Placental pericyte (primary cell): ENCODE results near the gene CDK6. TPM values are rescaled to one million over a fixed set of nuclear protein-coding genes. Genes with fewer than 3 reads are reported as not detected.

ENCODE experiments used
- small RNA-seq: library from RNA; depleted of rRNA; stranded (forward); fragments of <200 nt; gene quantifications from one replicate; pipeline ENCODE3, GENCODE V24; 2012; ENCODE audit warnings: low replicate concordance
- total RNA-seq: library from RNA; depleted of rRNA; stranded (reverse); fragments of >200 nt; gene quantifications from 2 replicates; pipeline ENCODE4 v1.2.3, GENCODE V29; 2012

The CDK6 gene
- total RNA-seq, result 18.2 and 90.2 TPM in 2 replicates

DNA sequence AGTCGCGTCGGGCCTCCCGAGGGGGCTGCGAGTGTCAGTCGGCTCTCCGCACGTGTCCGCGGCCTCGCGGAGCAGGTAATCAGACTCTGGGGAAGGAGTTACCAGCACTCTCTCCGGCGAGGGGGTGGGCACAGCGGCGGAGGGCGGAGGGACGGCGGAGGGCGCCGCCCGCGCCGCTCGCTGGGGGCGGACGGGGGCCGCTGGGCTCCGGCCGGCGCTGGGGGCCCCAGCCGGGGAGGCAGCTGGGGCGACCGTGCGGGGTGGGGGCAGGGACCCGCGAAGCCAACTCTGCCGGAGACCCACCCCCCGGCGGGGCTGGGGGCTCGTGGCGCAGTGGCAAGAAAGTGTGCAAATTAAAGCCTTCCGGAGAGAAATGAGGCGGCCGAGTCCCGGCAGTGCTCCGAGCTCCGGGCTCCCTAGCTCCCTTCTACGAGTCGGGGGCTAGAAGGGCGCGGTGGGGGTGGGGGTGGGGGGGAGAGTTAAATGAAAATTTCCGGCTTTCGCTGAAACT, at the start of gene CDK6:
TSS of gene CDK6 (minus strand) at position 85 of the 511 bp plus-strand sequence. CDS start 3,250 bp downstream, outside the sequence.

Small RNA genes lying within 50 kb of the gene (small RNA-seq; reads per million reads assigned to genes)
- gene RNU6-10P, result 0.23 reads per million

Other genes with a start within 250 kb of the CDK6 start
- gene FAM133B, start 246.2 kb downstream of the CDK6 start, total RNA-seq, result 11.4 and 19.6 TPM in 2 replicates